NB4 (cell line): ENCODE results near the gene KRTAP5-4.

Experiments
- POLR2A ChIP-seq: IDR thresholded peaks from 2 replicates; pipeline ENCODE4 v1.6.1; 2011; ENCODE audit warnings: mild to moderate bottlenecking; ENCODE audit not compliant: insufficient read length; ENCODE audit errors: extremely low read depth
- TF ChIP-seq, protein P1 (sequence below): IDR thresholded peaks from one replicate; pipeline ENCODE4 v1.5.1; 2012; ENCODE audit warnings: low read depth, low read length
- TF ChIP-seq, protein P2 (sequence below): IDR thresholded peaks from 2 replicates; pipeline ENCODE4 v1.6.1; 2011; ENCODE audit warnings: low read depth, low read length

DNA sequence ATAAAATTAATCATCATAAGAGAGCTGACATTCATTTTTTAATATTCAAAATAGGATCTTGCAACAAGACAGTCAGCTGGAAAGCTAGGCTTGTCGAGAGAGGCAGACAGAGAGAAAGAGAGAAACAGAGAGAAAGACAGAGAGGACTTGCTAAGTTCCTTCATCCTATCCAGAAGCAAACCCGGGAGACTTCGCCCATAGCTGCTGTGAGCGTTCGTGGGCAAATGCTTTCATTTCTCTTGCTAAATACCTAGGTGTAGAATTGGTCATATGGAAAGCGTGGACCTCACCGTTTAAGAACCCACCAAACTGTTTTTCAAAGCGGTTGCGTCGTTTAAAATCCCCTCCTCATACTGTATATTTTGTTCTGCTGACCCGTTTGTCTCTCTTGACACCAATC, 49.7 kb upstream of the KRTAP5-4 start:
- TF ChIP-seq, protein P1, sequence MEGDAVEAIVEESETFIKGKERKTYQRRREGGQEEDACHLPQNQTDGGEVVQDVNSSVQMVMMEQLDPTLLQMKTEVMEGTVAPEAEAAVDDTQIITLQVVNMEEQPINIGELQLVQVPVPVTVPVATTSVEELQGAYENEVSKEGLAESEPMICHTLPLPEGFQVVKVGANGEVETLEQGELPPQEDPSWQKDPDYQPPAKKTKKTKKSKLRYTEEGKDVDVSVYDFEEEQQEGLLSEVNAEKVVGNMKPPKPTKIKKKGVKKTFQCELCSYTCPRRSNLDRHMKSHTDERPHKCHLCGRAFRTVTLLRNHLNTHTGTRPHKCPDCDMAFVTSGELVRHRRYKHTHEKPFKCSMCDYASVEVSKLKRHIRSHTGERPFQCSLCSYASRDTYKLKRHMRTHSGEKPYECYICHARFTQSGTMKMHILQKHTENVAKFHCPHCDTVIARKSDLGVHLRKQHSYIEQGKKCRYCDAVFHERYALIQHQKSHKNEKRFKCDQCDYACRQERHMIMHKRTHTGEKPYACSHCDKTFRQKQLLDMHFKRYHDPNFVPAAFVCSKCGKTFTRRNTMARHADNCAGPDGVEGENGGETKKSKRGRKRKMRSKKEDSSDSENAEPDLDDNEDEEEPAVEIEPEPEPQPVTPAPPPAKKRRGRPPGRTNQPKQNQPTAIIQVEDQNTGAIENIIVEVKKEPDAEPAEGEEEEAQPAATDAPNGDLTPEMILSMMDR: no peak
- TF ChIP-seq POLR2A: no peak
- TF ChIP-seq, protein P2, sequence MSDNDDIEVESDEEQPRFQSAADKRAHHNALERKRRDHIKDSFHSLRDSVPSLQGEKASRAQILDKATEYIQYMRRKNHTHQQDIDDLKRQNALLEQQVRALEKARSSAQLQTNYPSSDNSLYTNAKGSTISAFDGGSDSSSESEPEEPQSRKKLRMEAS: no peak
